Measurements from ENCODE around the gene ATG4D.
A peak's percentile ranks its signal among the peaks of the same experiment; 100 is the strongest.

Gene ATG4D

DNA sequence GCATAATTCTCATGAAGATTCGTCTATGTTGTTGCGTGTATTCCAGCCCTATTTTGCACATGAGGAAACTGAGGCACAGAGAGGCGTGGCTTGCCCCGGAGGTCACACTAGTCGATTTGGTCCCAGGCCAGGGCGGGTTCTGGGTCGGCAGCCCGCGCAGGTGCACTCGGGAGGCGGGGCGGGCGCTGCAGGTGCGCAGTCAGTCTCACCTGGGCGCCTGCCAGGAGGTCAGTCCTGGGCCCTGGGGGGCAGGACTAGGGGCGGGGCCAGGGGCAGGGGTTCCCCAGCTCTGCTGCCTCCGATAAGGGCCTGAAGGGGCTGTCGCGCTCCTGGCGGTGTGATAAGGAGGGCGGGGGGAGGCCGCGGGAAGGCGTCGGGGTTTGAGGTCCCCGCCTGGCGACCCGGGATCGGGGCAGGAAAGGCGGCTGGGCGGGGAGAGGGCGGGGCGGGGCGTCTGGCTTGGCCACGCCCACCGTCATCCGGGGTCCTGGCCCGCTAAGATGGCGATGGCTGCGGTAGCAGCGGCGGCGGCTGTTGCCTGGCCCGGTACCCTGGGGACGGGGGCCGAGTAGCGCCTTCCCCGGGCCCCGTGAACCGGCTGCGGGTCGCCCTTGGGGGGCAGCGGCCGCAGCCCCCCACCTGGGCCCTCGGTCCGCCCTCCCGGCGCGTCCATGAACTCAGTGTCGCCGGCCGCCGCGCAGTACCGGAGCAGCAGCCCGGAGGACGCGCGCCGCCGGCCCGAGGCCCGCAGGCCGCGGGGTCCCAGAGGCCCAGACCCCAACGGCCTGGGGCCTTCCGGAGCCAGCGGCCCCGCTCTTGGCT, at the start of gene ATG4D:
ATG4D (plus strand) TSS at position 485 of the 822 bp plus-strand sequence; CDS start at position 672, 187 bp downstream.
- DNase-seq: peak; percentile 23

DNA sequence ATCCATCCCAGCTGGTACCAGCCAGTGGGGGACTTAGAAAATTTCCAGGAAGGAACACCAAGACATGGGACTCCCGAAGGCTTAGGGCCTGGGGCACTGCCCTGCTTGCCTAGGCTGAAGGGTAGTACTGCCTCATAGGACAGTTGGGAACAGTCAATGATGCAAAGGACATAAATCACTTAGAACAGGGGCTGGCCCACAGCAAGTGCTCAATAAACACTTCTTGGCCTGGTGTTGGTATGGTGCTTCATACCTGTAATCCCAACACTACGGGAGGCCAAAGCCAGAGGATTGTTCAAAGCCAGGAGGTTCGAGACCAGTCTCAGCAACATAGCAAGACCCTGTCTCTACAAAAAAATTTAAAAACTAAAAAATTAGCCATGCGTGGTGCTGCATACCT, 46.3 kb upstream of the ATG4D start:
- DNase-seq: no peak

DNA sequence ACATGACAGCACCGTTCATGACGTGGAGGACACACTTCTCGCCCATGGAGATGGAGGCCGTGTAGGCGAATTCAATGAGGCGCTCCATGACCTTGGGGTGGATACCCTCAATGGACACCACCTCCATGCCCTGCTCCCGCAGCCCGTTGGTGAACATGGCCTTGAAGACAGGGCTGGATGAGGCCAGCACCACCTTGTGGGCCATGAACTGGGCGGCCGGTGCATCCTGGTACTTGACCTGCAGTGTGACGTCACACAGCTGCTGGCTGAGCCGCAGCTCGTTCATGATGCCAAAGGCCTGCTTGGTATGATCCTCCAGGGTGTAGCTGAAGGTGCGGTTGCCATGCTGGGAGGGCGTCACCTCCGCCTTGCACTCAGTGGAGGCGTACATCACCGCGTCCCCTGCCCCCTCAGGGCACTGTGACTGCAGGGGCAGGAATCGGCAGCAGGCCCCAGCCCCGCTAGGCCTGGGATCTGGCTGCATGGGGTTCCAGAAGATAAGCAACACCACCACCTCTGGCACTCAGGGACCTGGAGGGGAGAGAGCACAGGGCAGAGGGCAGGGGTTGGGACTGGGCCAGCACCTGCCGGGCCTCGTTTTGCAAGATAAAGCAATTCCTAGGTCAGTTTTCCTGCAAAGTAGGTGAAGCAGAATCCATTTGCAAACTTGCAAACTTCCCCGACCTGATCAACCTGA, 44.0 kb upstream of the ATG4D start:
- no peak for DNase-seq

DNA sequence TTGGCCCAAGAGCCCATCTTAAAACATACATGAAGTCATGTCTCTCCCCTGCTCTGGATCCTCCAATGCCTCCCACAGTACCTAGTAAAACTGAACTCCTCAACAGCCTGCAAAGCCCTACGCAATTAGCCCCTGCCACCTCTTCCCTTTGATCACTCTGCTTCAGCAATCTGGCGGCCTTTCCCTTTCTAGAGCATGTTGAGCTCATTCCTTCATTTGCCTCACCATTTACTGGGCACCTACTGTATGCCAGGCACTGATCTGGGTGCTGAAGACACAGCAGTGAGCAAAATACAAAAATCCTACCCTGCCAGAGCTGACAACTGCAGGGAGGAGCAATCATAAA, 43.5 kb upstream of the ATG4D start:
- no peak for DNase-seq

DNA sequence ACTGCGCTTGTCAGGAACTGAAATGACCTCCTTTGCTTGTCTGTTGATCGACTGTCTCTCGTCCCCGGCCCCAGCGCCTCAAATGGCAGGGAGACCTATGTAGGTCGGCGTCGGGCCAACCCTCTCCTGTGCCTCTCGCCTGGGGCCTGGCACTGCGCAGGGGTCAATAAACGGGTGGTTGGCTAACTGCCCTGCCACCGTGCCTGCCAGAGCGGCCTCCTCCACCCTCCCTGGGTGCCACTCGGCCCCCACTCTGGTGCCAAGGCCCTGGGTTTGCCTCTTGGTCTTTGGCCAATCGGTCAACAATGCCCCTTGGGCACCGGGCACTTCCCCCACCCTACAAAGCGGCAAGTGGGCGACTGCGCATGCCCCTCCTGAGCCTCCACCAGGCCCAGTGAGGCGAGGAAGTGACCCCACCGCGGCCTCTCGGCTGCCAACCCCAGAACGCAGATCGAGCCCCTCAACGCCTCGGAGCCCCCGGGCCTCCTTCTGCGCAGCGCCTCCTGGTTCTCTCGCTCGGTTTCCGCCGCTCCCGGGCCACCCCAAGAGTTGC, 41.7 kb upstream of the ATG4D start:
- DNase-seq: no peak

DNA sequence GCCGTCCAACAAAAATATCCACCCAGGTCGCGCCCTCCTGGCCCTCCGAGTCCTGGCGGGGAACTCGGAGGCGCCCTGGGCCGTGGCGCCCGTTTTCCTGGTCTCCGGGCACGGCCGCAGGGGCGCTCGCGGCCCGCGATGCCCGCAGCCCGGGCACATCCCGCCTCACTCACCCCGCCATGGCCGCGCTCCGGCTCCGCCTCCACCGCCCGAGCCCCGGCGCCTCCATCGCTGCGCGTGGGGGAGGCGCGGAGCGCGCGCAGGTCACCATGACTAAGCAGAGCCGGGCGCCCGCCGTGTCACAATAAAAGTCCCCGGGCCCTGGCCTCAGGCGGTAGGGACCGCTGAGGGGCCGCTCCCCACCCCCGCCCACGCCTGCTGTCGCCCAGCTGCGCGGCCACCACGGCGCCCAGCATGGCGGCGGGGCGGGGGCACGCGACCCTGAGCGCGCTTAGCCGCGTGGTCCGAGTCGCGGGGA, 41.1 kb upstream of the ATG4D start:
- peak; percentile 65 for DNase-seq

DNA sequence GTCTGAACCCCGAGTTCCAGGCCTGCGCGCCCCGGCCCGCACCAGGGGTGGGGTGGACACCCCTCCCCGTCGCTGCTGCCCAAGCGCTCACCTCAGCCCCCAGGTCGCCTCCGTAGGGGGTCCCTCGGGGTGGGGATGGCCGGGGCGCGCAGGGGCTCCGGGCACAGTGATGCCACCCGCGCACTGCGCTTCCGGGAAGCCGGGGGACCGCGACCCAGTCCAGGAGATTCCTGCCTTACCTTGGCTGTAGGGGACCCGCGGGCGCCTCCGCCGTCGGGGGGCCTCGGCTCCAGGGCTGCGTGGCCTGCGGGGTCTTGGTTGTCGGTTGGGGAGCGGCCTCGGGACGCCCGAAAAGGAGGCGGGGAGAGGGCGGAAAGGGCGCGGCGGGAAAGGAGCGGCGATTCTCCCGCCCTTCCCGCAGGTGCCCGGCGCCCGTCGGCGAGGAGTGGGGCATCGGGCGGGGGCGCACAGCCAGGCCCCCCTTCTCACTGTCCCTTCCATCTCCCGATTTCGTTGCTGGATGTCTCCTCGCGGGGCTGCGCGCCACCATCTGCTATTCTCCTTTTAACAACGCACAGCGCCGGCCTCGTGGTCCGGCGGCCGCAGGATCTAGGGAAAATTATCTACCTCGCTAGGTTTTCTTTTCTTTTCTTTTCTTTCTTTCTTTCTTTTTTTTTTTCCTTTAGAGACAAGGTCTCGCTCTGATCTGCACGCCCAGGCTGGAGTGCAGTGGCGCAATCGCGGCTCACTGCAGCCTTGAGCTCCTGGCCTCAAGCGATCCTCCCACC, 40.5 kb upstream of the ATG4D start, which contains the start of gene KEAP1:
KEAP1 (minus strand) TSS at position 355 of the 788 bp plus-strand sequence. CDS start 3,323 bp downstream, outside the sequence.
- DNase-seq: peak; percentile 3

DNA sequence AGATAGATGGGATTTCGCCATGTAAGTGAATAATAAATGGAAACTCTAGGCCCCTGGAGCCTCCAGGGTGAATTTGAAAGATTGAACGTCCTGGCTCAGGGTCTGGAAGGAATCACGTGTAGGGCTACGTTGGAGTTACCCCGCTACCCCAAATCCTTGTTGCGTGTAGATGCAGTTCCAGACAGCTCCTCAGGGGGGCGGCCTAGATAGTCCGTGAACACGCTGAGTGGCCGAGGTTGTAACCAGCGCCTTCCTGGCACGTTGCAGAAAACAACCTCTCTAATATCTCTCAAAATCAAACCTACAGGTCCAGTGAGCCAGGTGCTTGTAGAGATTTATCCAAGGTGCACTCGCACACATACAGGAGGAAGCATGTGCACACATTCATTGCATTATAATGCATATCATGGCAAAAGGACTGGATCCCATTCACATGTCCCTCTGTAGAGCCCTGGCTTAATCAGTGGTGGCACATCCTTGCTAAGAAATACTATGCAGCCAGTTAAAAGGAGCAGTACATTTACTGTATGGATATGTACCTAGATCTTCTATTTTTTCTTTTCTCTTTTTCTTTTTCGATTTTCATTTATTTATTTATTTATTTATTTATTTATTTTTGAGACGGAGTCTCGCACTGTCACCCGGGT, 38.0 kb upstream of the ATG4D start:
- no peak for DNase-seq

DNA sequence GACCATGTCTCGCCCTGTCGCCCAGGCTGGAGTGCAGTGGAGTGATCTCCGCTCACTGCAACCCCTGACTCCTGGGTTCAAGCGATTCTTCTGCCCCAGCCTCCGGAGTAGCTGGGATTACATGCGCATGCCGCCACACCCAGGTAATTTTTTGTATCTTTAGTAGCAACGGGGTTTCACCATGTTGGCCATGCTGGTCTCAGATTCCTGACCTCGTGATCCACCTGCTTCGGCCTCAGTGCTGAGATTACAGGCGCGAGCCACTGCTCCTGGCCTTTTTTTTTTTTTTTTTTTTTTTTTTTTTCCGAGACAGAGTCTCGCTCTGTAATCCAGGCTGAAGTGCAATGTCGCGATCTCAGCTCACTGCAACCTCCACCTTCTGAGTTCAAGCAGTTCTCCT, 35.7 kb upstream of the ATG4D start:
- no peak for DNase-seq

DNA sequence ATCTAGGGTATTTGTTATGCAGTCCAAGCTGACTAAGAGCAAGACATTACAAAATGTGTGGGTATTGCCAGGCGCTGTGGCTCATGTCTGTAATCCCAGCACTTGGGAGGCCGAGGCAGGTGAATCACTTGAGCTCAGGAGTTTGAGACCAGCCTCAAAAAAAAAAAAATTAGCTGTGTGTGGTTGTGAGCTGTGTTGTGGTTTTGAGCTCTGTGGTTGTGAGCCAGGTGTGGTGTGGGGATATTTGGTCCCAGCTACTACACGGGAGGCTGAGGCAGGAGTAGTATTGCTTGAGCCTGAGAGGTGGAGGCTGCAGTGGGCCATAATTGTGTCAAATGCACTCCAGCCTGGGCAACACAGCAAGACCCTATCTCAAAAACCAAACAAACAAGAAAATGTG, 35.0 kb upstream of the ATG4D start:
- DNase-seq: no peak

DNA sequence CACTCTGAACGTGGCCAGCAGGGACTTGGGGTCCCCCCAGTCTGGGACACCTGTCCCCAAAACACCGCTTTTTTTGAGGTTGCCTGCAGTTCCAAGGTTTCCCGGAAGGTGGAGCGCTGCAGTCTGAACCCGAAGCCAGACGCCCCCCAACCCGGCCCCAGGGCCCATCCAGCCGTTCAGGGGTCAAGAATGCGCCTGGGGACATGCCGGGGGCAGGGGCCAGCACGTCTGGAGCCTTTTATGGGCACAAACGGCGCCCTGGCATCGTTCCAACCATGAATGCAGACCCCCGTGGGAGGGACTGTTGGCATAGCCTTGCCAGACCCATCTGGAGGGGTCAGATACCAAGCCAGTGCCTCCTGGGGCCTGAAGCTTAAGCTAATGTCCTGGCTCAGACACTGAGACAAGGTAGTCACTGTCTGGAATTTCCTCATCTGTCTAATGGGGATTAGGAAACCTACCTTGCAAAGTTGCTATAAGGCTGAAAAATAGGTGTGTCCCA, 33.4 kb upstream of the ATG4D start:
- DNase-seq: no peak

DNA sequence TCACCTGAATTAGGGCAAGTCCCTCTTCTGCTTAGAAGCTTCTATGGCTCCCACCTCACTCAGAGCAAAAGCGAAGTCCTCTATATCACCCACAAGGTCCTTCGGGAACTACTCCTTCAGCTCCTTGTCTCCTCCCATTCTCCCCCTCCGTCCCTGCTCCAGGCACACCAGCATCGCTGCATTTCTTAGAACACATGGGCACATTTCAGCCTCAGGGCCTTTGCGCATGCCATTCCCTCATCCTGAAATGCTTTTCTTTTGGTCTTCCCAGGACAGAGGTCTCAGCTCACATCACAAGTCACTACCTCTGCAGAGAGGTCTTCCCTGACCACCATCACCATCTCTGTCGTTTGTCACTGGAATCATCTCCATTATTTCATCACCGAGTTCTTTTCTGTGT, 30.5 kb upstream of the ATG4D start:
- no peak for DNase-seq

DNA sequence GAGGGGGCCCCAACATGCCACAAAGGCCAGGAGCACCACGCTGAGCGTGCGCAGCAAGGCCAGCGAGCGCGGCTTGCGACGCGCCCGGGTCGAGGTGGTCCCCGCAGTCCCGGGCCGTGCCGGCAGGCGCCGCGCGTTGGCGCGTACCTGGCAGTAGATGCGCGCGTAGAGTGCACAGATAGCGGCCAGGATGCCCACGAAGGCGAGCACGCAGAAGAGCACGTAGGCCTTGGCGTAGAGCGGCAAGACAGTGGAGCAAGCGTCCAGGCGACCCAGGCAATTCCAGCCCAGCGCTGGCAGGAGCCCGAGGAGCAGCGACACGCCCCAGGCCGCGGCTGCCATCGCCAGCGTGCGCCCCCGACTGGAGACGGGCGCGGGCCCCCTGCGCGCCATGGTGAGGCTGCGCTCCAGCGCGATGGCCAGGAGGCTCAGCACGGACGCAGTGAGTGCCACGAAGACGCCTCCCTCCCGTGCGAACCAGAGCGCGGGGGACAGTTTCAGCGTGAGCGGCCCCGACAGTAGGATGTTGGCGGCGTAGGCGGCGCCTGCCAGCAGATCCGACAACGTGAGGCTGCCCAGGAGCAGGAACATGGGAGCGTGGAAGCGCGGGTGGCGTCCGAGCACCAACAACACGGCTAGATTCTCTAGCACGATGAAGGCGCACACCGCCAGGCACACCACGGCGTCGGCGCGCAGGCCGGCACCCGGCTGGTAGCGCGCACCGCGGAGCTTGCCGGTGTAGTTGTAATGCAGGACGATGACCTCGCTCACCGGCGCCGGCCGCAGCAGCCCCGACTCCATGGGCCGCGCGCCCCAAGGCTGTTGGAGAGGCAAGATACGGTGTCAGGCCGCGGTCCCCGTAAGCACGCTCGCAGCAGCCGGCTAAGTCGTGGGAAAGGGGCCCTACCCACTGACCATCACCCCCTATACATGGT, 29.2 kb upstream of the ATG4D start:
- no peak for DNase-seq

DNA sequence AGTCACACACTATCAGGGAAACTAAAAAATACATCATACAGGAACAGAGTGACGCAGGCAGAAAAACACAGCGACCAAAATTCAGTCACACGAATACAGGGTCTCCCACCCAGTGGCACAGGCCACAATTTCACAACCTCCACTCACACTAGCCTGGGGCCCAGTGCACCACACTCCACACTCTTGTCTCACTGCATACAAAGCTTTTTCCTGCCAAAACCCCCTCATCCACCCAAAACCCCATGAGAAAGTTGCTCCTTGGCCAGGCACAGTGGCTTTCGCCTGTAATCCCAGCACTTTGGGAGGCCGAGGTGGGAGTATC, 27.7 kb upstream of the ATG4D start:
- no peak for DNase-seq

DNA sequence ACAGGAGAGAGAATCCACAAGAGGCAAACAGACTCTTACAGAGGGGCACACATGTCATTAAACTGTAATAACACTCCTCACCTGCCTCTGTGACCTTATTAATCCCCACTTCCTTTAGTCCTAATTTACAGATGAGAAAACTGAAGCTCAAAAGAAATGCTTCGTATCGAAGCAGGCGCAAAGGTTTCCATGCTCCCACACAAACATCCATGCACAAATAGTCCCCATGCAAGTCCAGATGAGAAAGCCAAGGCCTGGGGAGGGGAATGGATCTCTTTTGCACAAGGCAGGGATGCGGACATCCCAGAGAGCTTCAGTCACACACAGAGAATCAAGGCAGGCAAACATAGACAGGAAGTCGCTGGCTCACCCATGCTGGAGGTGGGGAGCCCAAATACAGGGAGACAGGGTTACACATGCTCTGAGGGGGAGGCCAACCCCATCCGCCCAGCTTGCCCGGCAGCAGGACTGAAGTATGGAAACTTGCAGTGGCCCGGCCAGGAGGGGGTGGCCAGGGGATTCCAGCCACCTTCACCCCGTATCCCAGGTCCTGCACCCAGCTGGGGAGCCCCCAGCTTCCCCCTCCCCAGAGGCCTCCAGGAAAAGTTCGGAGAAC, 26.9 kb upstream of the ATG4D start:
- no peak for DNase-seq

DNA sequence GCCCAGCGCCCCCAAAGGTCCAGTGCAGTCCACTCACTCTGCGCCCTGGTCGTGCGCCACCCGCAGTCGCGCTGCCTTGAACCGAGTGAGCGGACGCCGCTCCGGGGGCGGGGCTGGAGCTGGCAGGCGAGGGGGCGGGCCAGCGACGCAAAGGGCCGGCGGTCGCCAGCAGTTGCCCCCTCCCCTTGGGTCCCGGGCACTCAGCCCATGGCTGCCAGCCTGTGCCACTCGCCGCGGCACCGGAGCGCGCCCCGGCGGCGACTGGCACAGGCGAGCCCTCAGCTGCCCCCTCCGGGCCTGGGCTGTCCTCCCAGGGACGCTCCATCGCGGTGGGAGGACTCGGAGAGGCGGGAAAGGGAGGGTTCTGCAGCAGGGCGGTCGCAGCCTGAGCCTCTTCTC, 26.3 kb upstream of the ATG4D start, which contains the start of gene S1PR5:
S1PR5 (minus strand) TSS at position 87 of the 399 bp plus-strand sequence. CDS start 2,436 bp downstream, outside the sequence.
- DNase-seq: no peak

DNA sequence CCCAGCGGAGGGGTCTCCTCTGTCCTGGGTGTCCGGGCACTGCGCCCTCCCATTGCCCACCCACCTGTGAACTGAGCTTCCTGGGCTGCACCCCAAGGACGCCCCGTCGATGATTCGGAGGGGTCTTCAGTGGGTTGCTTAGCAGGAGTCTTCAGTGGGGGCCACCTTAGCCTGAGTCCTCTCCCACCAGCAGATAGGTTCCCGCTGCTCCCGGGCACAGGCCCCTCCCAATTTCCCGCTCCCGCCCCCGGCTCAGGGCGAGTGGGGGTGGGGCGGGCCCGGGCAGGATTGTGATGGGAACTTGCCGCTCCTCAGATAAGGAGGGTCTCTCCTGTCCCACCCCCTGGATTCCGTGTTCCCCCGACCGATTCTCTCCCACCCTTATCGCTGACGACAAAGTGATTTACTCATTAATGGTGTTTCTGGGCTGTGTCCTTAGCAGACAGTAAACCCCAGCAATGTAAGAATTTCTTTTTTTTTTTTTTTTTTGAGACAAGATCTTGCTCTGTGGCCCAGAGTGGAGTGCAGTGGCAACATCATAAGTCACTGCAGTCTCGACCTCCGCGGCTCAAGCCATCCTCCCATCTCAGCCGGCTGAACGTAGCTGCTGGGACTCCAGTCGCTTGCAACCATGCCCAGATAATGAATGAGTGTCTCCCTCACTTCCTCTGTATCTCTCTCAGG, 25.8 kb upstream of the ATG4D start:
- DNase-seq: peak; percentile 75

DNA sequence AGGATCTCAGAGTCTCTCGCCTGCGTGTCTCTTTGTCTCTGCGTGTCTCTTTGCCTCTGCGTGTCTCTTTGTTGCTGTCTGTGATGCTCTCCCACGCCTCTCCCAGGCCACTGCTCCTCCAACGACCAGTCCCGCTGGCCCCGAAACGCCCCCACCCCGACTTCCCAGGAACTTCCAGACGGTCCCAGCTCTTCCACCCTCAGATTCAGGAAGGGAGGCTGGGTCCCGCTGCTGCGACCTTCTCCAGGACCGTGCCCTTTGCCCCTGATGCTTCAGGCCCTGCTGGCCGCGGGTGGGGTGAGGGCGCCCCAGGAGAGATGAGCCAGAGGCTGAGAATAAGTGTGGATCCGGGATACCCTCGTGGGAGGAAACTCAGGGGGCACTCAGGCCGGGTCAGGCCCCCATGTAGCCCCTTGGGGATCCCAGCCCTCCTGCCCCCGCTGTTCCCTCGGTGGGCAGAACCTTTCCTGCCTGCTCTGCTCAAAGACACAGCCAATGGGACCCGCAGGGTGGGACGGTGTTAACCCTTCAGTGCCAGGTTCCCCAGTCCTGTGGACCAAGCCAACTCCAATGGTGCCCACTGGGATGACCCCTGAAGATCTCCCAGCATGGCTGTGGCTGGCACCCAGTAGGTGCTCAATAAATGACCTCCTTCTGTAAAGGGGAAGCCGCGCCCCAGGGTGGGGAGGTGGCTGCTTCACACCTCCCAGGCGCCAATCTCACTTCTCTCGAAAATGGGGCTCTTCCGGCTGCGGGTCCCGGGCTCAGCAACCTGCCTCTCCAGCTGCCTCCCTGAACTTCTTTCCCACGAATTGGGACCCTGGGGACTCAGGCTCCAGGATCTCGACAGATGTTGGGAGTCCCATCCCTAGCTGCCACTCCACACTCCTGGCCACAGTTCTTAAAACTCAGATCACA, 25.0 kb upstream of the ATG4D start:
- peak; percentile 3 for DNase-seq

DNA sequence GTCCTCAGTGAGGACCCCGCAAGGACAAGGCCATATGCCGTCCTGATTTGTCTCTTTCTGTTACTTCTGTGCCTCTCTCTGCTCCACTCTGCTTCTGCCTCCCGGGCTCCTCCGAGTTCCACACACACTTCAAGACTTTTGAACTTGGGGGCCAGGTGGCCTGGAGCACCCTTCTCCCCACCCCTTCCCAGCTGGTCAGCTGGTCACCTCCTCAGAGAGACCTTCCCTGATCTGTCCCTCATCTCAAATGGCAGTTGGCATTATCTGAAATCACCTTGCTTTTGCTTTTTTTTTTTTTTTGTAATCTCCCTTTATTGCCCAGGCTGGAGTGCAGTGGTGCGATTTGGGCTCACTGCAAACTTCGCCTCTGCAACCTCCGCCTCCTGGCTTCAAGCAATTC, 24.3 kb upstream of the ATG4D start:
- DNase-seq: no peak

Data from NCI-H2227 treated with DMSO at 0.1 percent for 48 hours (cell line).